Liver (tissue), 3 donors: ENCODE results near the gene C6orf132.

Experiments
- RAD21 ChIP-seq, 2 donors: IDR thresholded peaks; 2 replicates each; pipeline ENCODE4 v1.6.1; 2016; ENCODE audit warnings: antibody characterized with exemption in 2 of 2, mild to moderate bottlenecking in 2 of 2
- TAF1 ChIP-seq: conservative IDR thresholded peaks from 2 replicates; pipeline ENCODE4 v1.6.1; 2016; ENCODE audit warnings: antibody characterized with exemption, mild to moderate bottlenecking
- YY1 ChIP-seq: IDR thresholded peaks from 2 replicates; pipeline ENCODE4 v1.6.1; 2016; ENCODE audit warnings: antibody characterized with exemption, mild to moderate bottlenecking
- TF ChIP-seq, protein P1 (sequence below): fragments of 150-350 bp; IDR thresholded peaks from 2 replicates; pipeline ENCODE4 v1.5.1; 2017; ENCODE audit warnings: improper control_type of control experiment, low read depth, low read length; ENCODE audit not compliant: missing input control
- donor health status: healthy.
- donor health status: healthy.

DNA sequence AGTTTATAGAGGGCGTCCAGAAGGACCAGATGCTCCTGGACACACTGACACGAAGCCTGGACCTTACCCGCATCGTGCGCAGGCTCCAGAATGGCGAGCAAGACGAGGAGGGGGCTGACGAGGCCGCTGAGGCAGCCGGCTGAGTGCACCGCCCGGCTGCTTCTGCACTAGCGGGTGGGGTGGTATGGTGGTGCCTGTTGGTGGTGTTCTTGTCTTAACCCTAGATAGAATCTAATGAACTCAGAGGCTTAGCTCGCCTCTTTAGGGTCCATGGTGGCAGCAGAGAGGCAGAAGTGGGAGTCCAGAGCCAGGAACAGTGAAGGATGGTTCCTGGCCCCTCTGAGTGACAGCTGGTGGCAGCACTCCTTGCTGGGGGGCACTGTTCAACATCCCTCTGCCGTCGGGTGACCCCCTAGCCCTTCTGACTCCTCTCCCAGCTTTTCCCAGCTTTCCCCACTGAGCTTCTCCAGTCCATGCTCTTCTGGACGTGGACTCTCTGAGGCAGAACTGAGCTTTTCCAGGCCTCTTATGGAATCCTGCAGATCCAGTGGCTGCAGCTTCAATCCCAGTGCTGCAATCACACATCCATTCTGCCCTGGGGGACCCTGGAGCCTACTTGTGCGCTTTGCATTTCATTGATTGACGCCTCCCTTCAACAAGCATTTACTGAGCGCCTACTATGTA, 37.0 kb upstream of the C6orf132 start:
- TF ChIP-seq RAD21 (IDR thresholded peaks at IDR 0.05) = no peak
- TF ChIP-seq, protein P1, sequence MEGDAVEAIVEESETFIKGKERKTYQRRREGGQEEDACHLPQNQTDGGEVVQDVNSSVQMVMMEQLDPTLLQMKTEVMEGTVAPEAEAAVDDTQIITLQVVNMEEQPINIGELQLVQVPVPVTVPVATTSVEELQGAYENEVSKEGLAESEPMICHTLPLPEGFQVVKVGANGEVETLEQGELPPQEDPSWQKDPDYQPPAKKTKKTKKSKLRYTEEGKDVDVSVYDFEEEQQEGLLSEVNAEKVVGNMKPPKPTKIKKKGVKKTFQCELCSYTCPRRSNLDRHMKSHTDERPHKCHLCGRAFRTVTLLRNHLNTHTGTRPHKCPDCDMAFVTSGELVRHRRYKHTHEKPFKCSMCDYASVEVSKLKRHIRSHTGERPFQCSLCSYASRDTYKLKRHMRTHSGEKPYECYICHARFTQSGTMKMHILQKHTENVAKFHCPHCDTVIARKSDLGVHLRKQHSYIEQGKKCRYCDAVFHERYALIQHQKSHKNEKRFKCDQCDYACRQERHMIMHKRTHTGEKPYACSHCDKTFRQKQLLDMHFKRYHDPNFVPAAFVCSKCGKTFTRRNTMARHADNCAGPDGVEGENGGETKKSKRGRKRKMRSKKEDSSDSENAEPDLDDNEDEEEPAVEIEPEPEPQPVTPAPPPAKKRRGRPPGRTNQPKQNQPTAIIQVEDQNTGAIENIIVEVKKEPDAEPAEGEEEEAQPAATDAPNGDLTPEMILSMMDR = no peak
- no peak for TF ChIP-seq YY1
- no peak for TF ChIP-seq TAF1
